CD8-positive, alpha-beta memory T cell (primary cell): Measurements from ENCODE around the gene SLC25A38. TPM values are rescaled to one million over a fixed set of nuclear protein-coding genes. Genes with fewer than 3 reads are reported as not detected.
A peak's percentile ranks its signal among the peaks of the same experiment; 100 is the strongest.

Source experiments
- CTCF ChIA-PET: fragments of 350-600 bp; sonication (Branson Sonifier 250); formaldehyde crosslinking; loops from one replicate; lab custom pipeline; 2021; ENCODE audit warnings: antibody characterized with exemption; lab: Charles Lee
- POLR2A ChIA-PET: fragments of 350-600 bp; sonication (Branson Sonifier 250); formaldehyde crosslinking; loops from one replicate; lab custom pipeline; 2021; ENCODE audit warnings: antibody characterized with exemption; lab: Charles Lee
- DNase-seq, 5 donors: peaks; one replicate each; pipeline versions ENCODE4 v3.0.0 to v3.0.0-alpha.2; 2020 to 2022; ENCODE audit warnings: mixed read lengths in 1 of 5
- H3K27ac ChIP-seq: one replicate; pipeline ENCODE4 v1.7.0; 2013; ENCODE audit warnings: low read depth, mild to moderate bottlenecking, low read length, moderate library complexity
- H3K27me3 ChIP-seq: 2 replicates; pipeline ENCODE4 v1.7.0; 2013; ENCODE audit warnings: low read length, mild to moderate bottlenecking; ENCODE audit not compliant: insufficient read depth, poor library complexity, severe bottlenecking
- H3K36me3 ChIP-seq: 2 replicates; pipeline ENCODE4 v1.7.0; 2013; ENCODE audit warnings: mild to moderate bottlenecking, low read length, moderate library complexity; ENCODE audit not compliant: insufficient read depth
- H3K4me1 ChIP-seq: 2 replicates; pipeline ENCODE4 v1.7.0; 2013; ENCODE audit warnings: mild to moderate bottlenecking, low read length, moderate library complexity; ENCODE audit not compliant: insufficient read depth
- H3K4me3 ChIP-seq: 2 replicates; pipeline ENCODE4 v1.7.0; 2013; ENCODE audit warnings: mild to moderate bottlenecking, low read length
- H3K9me3 ChIP-seq: 2 replicates; pipeline ENCODE4 v1.7.0; 2013; ENCODE audit warnings: mild to moderate bottlenecking, low read length
- H3K27ac Mint-ChIP-seq, 8 donors: one replicate each; pipeline ENCODE4 v1.8.0; 2020 to 2021; ENCODE audit warnings: mixed read lengths in 8 of 8, mild to moderate bottlenecking in 6 of 8, inconsistent platforms in 3 of 8, moderate library complexity in 3 of 8
- H3K27me3 Mint-ChIP-seq, 2 donors: one replicate each; pipeline ENCODE4 v1.8.0; 2020 to 2021; ENCODE audit warnings: mixed read lengths in 2 of 2, mild to moderate bottlenecking in 1 of 2, moderate library complexity in 1 of 2
- H3K36me3 Mint-ChIP-seq, 3 donors: one replicate each; pipeline ENCODE4 v1.8.0; 2020 to 2021; ENCODE audit warnings: mixed read lengths in 3 of 3, inconsistent platforms in 1 of 3, mild to moderate bottlenecking in 1 of 3
- H3K4me1 Mint-ChIP-seq, 3 donors: one replicate each; pipeline ENCODE4 v1.8.0; 2020 to 2021; ENCODE audit warnings: mixed read lengths in 3 of 3, inconsistent platforms in 1 of 3, mild to moderate bottlenecking in 1 of 3
- H3K4me3 Mint-ChIP-seq, 7 donors: one replicate each; pipeline ENCODE4 v1.8.0; 2020 to 2021; ENCODE audit warnings: mixed read lengths in 7 of 7, mild to moderate bottlenecking in 6 of 7, moderate library complexity in 4 of 7, inconsistent platforms in 2 of 7
- H3K9me3 Mint-ChIP-seq, 5 donors: one replicate each; pipeline ENCODE4 v1.8.0; 2020 to 2022; ENCODE audit warnings: mixed read lengths in 5 of 5, mild to moderate bottlenecking in 3 of 5, moderate library complexity in 2 of 5, inconsistent platforms in 1 of 5
- polyA plus RNA-seq: library from polyadenylated mRNA; unstranded; fragments of 300-500 nt; fragmentation: Illumina TruSeq; gene quantifications from one replicate; pipeline ENCODE4 v1.2.3, GENCODE V29; 2021
- total RNA-seq, 2 experiments: library from RNA; stranded (reverse); gene quantifications; one replicate each; pipeline ENCODE4 v1.2.3, GENCODE V29; 2021

SLC25A38 gene
- total and polyA plus RNA-seq, 3 experiments from 2014 or later: 55.6 to 73.0 (median 71.3) TPM

DNA sequence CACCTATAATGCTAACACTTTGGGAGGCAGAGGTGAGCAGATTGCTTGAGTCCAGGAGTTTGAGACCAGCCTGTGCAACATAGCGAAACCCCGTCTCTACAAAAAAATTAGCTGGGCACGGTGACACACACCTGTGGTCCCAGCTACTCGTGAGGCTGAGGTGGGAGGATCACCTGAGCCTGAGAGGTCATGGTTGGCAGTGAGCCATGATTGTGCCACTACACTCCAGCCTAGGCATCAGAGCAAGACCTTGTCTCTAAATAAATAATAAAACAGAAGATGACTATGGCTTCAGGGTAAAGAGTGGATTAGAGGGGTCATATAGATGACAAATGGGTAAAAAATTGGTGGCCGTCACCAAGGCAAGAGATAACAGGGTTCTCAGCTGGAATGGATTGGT, 3.1 kb downstream of the SLC25A38 start:
- Histone ChIP-seq H3K27ac (no peak overlapping the region), H3K27me3 (no peaks in the 10 kb centered on the region), H3K4me3 (no peak overlapping the region), H3K9me3 (no peaks in the 10 kb centered on the region), H3K4me1 (peaks cover 56% of the 10 kb centered on the region), H3K36me3 (peaks cover 20% of the 10 kb centered on the region)
- Mint-ChIP-seq H3K9me3 (no peaks in the 10 kb centered on the region), H3K27me3 (peaks cover 0 to 1% of the 10 kb centered on the region in 2 donors), H3K27ac (peak overlapping the region in 6 of 8 donors; percentile 62 to 96 (median 83)), H3K4me1 (peaks cover 73 to 92% (median 88%) of the 10 kb centered on the region in 3 donors), H3K36me3 (peaks cover 0 to 33% (median 14%) of the 10 kb centered on the region in 3 donors), H3K4me3 (peak overlapping the region in 4 of 7 donors; percentile 1 to 83 (median 28))
- no peak for DNase-seq
- CTCF ChIA-PET: interaction anchor here (0.7 to 3.9 kb wide), 2 partner anchors 8 to 21 kb away, joined by 3 to 21 read pairs; partner anchors contain the start of gene RPSA
- POLR2A ChIA-PET: no interaction called here

DNA sequence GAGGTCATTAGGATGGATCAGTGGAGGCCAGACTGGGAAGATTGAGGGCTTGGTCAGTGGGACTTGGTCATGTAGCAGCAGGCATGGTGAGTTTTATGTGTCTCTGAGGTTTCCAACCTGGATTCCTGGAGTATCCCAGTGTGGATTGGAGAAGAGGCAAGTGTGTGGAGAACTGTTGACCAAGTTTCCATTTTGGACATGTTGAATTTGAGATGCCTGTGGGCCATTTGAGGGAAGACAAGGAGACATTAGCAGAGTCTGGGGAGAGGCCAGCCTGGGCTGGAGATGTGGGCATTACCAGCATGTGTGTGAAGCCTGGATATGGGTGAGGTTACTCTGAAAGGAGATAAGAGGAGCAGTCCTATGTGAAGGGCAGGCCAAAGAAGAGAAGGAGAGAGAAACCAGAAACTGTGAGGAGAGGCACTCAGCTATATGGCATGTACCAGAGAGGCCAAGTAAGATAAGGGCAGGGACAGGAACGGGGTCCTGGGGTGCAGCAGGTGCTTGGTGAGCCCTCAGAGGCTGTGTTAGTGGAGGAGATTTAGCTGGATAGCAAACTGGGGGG, 4.3 kb downstream of the SLC25A38 start:
- Histone ChIP-seq H3K4me3 (no peak overlapping the region), H3K27me3 (no peaks in the 10 kb centered on the region), H3K4me1 (peaks cover 56% of the 10 kb centered on the region), H3K27ac (no peak overlapping the region), H3K9me3 (no peaks in the 10 kb centered on the region), H3K36me3 (peaks cover 30% of the 10 kb centered on the region)
- Mint-ChIP-seq H3K4me3 (peak overlapping the region in 6 of 7 donors; percentile 9 to 83 (median 19)), H3K9me3 (no peaks in the 10 kb centered on the region), H3K27ac (peak overlapping the region; percentile 62 to 97 (median 88)), H3K27me3 (peaks cover 0 to 1% of the 10 kb centered on the region in 2 donors), H3K4me1 (peaks cover 71 to 88% (median 82%) of the 10 kb centered on the region in 3 donors), H3K36me3 (peaks cover 0 to 44% (median 15%) of the 10 kb centered on the region in 3 donors)
- CTCF ChIA-PET: interaction anchor here (2.4 to 2.5 kb wide), 2 partner anchors 10 to 18 kb away, joined by 8 to 9 read pairs; no protein-coding TSS in a partner anchor
- no peak for DNase-seq
- POLR2A ChIA-PET: no interaction called here

DNA sequence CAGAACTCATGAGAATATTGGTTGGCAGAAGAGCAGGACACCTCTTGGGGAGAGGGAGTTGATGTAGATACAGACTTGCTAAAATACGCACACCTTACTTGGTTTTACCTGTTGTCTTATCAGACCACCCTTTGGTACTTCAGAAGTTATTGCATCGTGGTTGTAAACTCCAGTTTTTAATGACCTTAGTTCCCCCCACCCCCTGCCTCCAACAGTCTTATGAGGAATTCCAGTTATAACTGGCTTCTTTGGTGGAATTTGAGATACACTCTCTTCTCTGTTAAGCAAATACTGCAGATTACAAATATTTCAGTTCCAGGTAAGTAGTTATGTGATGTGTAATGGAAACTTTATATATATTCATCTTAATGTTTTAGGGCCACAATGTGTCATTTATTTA, 5.0 kb downstream of the SLC25A38 start:
- ChIA-PET CTCF (interaction anchor here (1.7 to 2.5 kb wide), 3 partner anchors 10 to 19 kb away, joined by 4 to 9 read pairs (median 8); no protein-coding TSS in a partner anchor), POLR2A (interaction anchor here (2.1 kb wide), 1 partner anchor 18 kb away, joined by 8 read pairs; the partner anchor contains the start of gene RPSA)
- no peak for DNase-seq
- Histone ChIP-seq H3K27ac (no peak overlapping the region), H3K4me1 (peaks cover 52% of the 10 kb centered on the region), H3K27me3 (no peaks in the 10 kb centered on the region), H3K36me3 (peaks cover 33% of the 10 kb centered on the region), H3K9me3 (no peaks in the 10 kb centered on the region), H3K4me3 (no peak overlapping the region)
- peak overlapping the region in 2 of 7 donors; percentile 9 to 16 for H3K4me3 Mint-ChIP-seq
- H3K9me3 Mint-ChIP-seq: no peaks in the 10 kb centered on the region
- H3K4me1 Mint-ChIP-seq: peaks cover 67 to 81% (median 75%) of the 10 kb centered on the region in 3 donors
- peaks cover 0 to 50% (median 15%) of the 10 kb centered on the region in 3 donors for H3K36me3 Mint-ChIP-seq
- H3K27ac Mint-ChIP-seq: peak overlapping the region; percentile 9 to 97 (median 90)
- H3K27me3 Mint-ChIP-seq: peaks cover 0 to 2% of the 10 kb centered on the region in 2 donors

DNA sequence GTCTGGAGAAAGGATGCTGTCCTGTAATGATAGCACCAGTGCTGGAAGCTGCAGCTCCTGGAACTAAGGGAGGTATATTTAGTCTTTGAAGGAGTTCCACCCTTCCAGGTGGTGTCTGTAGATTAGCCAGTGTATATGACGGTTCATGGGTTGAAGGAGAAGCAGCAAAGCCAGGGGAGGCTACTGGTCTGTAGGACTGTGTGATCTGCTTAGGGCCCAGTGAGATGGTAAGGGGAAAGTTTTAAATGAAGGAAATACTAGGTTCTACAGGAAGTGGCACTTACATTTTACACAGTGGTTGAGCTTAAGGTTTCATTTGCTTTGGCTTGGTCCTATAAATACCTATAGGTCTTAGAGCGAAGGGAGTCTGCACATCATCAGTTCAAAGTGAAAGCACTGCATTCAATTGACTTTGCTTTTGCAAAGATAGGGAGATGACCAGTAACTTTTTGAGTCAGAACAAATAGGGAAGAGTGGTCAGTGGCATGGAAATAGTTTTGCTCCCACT, 5.6 kb downstream of the SLC25A38 start:
- Histone ChIP-seq H3K4me1 (peaks cover 52% of the 10 kb centered on the region), H3K4me3 (no peak overlapping the region), H3K27ac (peak overlapping the region; percentile 34), H3K27me3 (no peaks in the 10 kb centered on the region), H3K36me3 (peaks cover 40% of the 10 kb centered on the region), H3K9me3 (no peaks in the 10 kb centered on the region)
- ChIA-PET CTCF (interaction anchor here (1.7 to 2.5 kb wide), 3 partner anchors 11 to 18 kb away, joined by 4 to 9 read pairs (median 8); no protein-coding TSS in a partner anchor), POLR2A (interaction anchor here (2.1 kb wide), 1 partner anchor 18 kb away, joined by 8 read pairs; the partner anchor contains the start of gene RPSA)
- Mint-ChIP-seq H3K27ac (peak overlapping the region; percentile 83 to 97 (median 88)), H3K9me3 (no peaks in the 10 kb centered on the region), H3K36me3 (peaks cover 0 to 50% (median 16%) of the 10 kb centered on the region in 3 donors), H3K27me3 (peaks cover 0 to 1% of the 10 kb centered on the region in 2 donors), H3K4me3 (peak overlapping the region; percentile 25 to 75 (median 59)), H3K4me1 (peaks cover 61 to 75% (median 69%) of the 10 kb centered on the region in 3 donors)
- DNase-seq: no peak

DNA sequence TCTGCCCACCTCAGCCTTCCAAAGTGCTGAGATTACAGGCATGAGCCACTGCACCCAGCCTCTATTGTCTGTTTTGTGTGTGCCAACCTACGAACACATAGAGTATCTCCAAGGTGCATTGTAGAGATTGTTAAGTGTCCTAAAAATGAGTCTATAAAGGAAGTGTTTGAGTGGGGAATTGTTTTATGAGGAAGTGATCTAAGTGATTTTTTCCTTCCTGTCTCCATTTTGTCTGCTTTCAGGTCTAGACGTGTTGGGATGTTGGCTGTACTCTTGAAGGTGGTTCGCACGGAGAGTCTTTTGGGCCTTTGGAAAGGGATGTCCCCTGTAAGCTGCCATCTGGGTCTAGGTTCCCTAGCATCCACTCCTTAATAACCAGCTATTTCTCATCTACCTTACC, 7.0 kb downstream of the SLC25A38 start:
- Mint-ChIP-seq H3K9me3 (no peaks in the 10 kb centered on the region), H3K4me3 (peak overlapping the region in 2 of 7 donors; percentile 6 to 55), H3K27ac (peak overlapping the region; percentile 59 to 97 (median 84)), H3K36me3 (peaks cover 0 to 64% (median 18%) of the 10 kb centered on the region in 3 donors), H3K27me3 (peaks cover 0 to 1% of the 10 kb centered on the region in 2 donors), H3K4me1 (peaks cover 54 to 65% (median 59%) of the 10 kb centered on the region in 3 donors)
- Histone ChIP-seq H3K9me3 (no peaks in the 10 kb centered on the region), H3K27ac (no peak overlapping the region), H3K4me1 (peaks cover 44% of the 10 kb centered on the region), H3K4me3 (no peak overlapping the region), H3K36me3 (peaks cover 52% of the 10 kb centered on the region), H3K27me3 (no peaks in the 10 kb centered on the region)
- DNase-seq: no peak
- ChIA-PET CTCF (interaction anchor here (2.4 kb wide), 1 partner anchor 15 kb away, joined by 9 read pairs; no protein-coding TSS in a partner anchor), POLR2A (interaction anchor here (2.1 kb wide), 1 partner anchor 16 kb away, joined by 8 read pairs; the partner anchor contains the start of gene RPSA)

DNA sequence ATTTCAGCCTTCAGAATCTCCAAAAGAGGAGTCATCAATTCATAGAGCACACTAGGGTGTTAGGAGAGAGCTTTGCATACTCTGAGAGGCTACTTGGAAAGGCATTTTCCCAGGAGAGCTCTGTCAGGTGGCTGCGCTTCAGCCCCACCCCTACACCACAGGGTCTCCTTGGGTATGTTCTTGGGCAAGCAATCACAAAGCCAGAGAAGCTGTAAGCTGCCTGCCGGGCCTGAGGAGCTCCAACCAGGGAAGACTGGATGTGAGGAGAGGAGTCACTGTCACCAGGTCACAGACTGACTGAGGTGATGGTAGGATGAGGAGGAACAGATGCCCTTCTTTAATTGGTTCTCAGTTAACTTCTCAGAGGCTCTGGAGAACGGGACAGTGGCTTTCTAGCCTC, 13.5 kb downstream of the SLC25A38 start:
- H3K36me3 Mint-ChIP-seq: peaks cover 0 to 91% (median 20%) of the 10 kb centered on the region in 3 donors
- DNase-seq: no peak
- ChIA-PET POLR2A (no interaction called here), CTCF (no interaction called here)
- peaks cover 0 to 4% (median 3%) of the 10 kb centered on the region in 3 donors for H3K4me1 Mint-ChIP-seq
- Histone ChIP-seq H3K27me3 (no peaks in the 10 kb centered on the region), H3K36me3 (peaks cover 51% of the 10 kb centered on the region), H3K4me3 (no peak overlapping the region), H3K9me3 (no peaks in the 10 kb centered on the region), H3K27ac (no peak overlapping the region), H3K4me1 (no peaks in the 10 kb centered on the region)
- peak overlapping the region in 1 of 8 donors; percentile 48 for H3K27ac Mint-ChIP-seq
- no peaks in the 10 kb centered on the region for H3K9me3 Mint-ChIP-seq
- H3K4me3 Mint-ChIP-seq: no peak overlapping the region
- H3K27me3 Mint-ChIP-seq: peaks cover 0 to 1% of the 10 kb centered on the region in 2 donors

DNA sequence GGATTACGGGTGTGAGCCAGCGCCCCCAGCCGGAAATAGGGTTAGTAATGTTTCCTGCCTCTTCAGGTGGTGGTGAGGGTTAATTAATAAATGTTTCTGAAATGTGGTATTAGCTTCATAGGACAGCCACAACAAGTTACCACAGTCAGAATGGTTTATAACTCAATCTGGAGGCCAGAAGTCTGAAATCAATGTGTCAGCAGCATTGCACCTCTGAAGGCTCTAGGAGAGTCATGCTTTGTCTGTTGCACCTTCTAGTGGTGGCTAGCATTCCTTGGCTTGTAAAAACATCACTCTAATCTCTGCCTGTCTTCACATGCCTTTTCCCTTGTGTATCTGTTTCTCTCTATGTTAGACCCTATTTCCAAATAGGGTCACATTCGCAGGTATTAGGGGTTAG, 15.5 kb downstream of the SLC25A38 start:
- Mint-ChIP-seq H3K27ac (peak overlapping the region in 2 of 8 donors; percentile 21 to 27), H3K27me3 (no peaks in the 10 kb centered on the region), H3K4me3 (no peak overlapping the region), H3K36me3 (peaks cover 0 to 76% (median 18%) of the 10 kb centered on the region in 3 donors), H3K4me1 (peaks cover 0 to 4% (median 0%) of the 10 kb centered on the region in 3 donors), H3K9me3 (no peaks in the 10 kb centered on the region)
- H3K36me3 ChIP-seq: peaks cover 36% of the 10 kb centered on the region
- CTCF ChIA-PET: interaction anchor here (1.4 kb wide), 1 partner anchor 8 kb away, joined by 3 read pairs; the partner anchor contains the start of gene RPSA
- H3K27ac ChIP-seq: no peak overlapping the region
- no peaks in the 10 kb centered on the region for H3K9me3 ChIP-seq
- no peak for DNase-seq
- POLR2A ChIA-PET: interaction anchor here (0.7 kb wide), 1 partner anchor 9 kb away, joined by 4 read pairs; no protein-coding TSS in a partner anchor
- H3K27me3 ChIP-seq: no peaks in the 10 kb centered on the region
- no peaks in the 10 kb centered on the region for H3K4me1 ChIP-seq
- H3K4me3 ChIP-seq: no peak overlapping the region
